Glutamatergic neuron (in vitro differentiated cells): ENCODE measurements around the gene BORCS6. TPM values are rescaled to one million over a fixed set of nuclear protein-coding genes. Genes with fewer than 3 reads are reported as not detected.

Source experiments
- DNase-seq: peaks from one replicate; pipeline ENCODE4 v3.0.0; 2022
- H3K27ac Mint-ChIP-seq: one replicate; pipeline ENCODE4 v1.8.0; 2020; ENCODE audit warnings: mild to moderate bottlenecking, mixed read lengths, inconsistent platforms; ENCODE audit not compliant: unreplicated experiment
- H3K27me3 Mint-ChIP-seq: one replicate; pipeline ENCODE4 v1.8.0; 2020; ENCODE audit warnings: mild to moderate bottlenecking, moderate library complexity, mixed read lengths, inconsistent platforms; ENCODE audit not compliant: unreplicated experiment
- H3K36me3 Mint-ChIP-seq: one replicate; pipeline ENCODE4 v1.8.0; 2020; ENCODE audit warnings: mild to moderate bottlenecking, mixed read lengths, inconsistent platforms; ENCODE audit not compliant: unreplicated experiment
- H3K4me1 Mint-ChIP-seq: one replicate; pipeline ENCODE4 v1.8.0; 2020; ENCODE audit warnings: mild to moderate bottlenecking, low read depth, mixed read lengths, inconsistent platforms; ENCODE audit not compliant: unreplicated experiment
- H3K4me3 Mint-ChIP-seq: one replicate; pipeline ENCODE4 v1.8.0; 2020; ENCODE audit warnings: mild to moderate bottlenecking, mixed read lengths, inconsistent platforms; ENCODE audit not compliant: unreplicated experiment
- H3K9me3 Mint-ChIP-seq: one replicate; pipeline ENCODE4 v1.8.0; 2020; ENCODE audit warnings: mild to moderate bottlenecking, moderate library complexity, mixed read lengths, inconsistent platforms; ENCODE audit not compliant: unreplicated experiment
- CTCF ChIP-seq: fragments of 200-600 bp; sonication (generic); IDR thresholded peaks from one replicate; pipeline ENCODE4 v1.5.0; 2021; ENCODE audit not compliant: partially characterized antibody, unreplicated experiment
- total RNA-seq: library from RNA; stranded (reverse); fragmentation: NEBNext Ultra II Directional; extraction: Animal tissue kit (Norgen Biotek cat#: 25700); gene quantifications from one replicate; pipeline ENCODE4 v1.2.1, GENCODE V29; 2021; ENCODE audit not compliant: unreplicated experiment

Gene BORCS6
- total RNA-seq, 1 donor from 2014 or later: 14.2 TPM

GRCh38 chr17:8225813-8226535 is 36.0 kb upstream of the BORCS6 start:
- H3K4me1 Mint-ChIP-seq: peaks cover 9% of the 10 kb centered on the region
- peaks cover 43% of the 10 kb centered on the region for H3K27me3 Mint-ChIP-seq
- H3K27ac Mint-ChIP-seq: peak overlapping the region; percentile 89
- peaks cover 32% of the 10 kb centered on the region for H3K36me3 Mint-ChIP-seq
- TF ChIP-seq CTCF: no peak
- H3K9me3 Mint-ChIP-seq: peaks cover 57% of the 10 kb centered on the region
- DNase-seq: peak; percentile 65
- peak overlapping the region; percentile 80 for H3K4me3 Mint-ChIP-seq

GRCh38 chr17:8224891-8225812 is 35.2 kb upstream of the BORCS6 start:
- peak overlapping the region; percentile 82 for H3K27ac Mint-ChIP-seq
- H3K27me3 Mint-ChIP-seq: peaks cover 48% of the 10 kb centered on the region
- no peak for TF ChIP-seq CTCF
- H3K4me1 Mint-ChIP-seq: peaks cover 12% of the 10 kb centered on the region
- peaks cover 62% of the 10 kb centered on the region for H3K9me3 Mint-ChIP-seq
- peak overlapping the region; percentile 76 for H3K4me3 Mint-ChIP-seq
- no peak for DNase-seq
- H3K36me3 Mint-ChIP-seq: peaks cover 27% of the 10 kb centered on the region

- peaks cover 12% of the 10 kb centered on the region for H3K4me1 Mint-ChIP-seq
- peak; percentile 72 for DNase-seq
Measured at GRCh38 chr17:8223356-8224126, 33.6 kb upstream of the BORCS6 start.

GRCh38 chr17:8222630-8223355 is 32.8 kb upstream of the BORCS6 start:
- Mint-ChIP-seq H3K36me3 (peaks cover 20% of the 10 kb centered on the region), H3K4me1 (peaks cover 12% of the 10 kb centered on the region), H3K9me3 (peaks cover 59% of the 10 kb centered on the region), H3K27ac (peak overlapping the region; percentile 100), H3K27me3 (peaks cover 50% of the 10 kb centered on the region), H3K4me3 (peak overlapping the region; percentile 94)
- TF ChIP-seq CTCF: no peak
- DNase-seq: peak; percentile 88

More at GRCh38 chr17:8223356-8224126, 33.6 kb upstream of the BORCS6 start:
- Mint-ChIP-seq H3K4me3 (peak overlapping the region; percentile 94), H3K27me3 (peaks cover 48% of the 10 kb centered on the region), H3K9me3 (peaks cover 57% of the 10 kb centered on the region), H3K27ac (peak overlapping the region; percentile 100), H3K36me3 (peaks cover 20% of the 10 kb centered on the region)
- no peak for TF ChIP-seq CTCF
